H1 (cell line): ENCODE measurements around the gene TRDN. TPM values are rescaled to one million over a fixed set of nuclear protein-coding genes. Genes with fewer than 3 reads are reported as not detected.

Experiments used
- CTCF ChIA-PET: fragments of 300-600 bp; sonication (Branson Sonifier 250); formaldehyde crosslinking; loops from one replicate; lab custom pipeline; 2021; ENCODE audit not compliant: partially characterized antibody; lab: Charles Lee
- POLR2A ChIA-PET: fragments of 300-600 bp; sonication (Branson Sonifier 250); formaldehyde crosslinking; loops from one replicate; lab custom pipeline; 2021; ENCODE audit warnings: inconsistent platforms; ENCODE audit not compliant: partially characterized antibody; lab: Charles Lee
- DNase-seq, 2 experiments: peaks; one replicate each; pipeline versions ENCODE4 v3.0.0 to v3.0.0-alpha.2; 2010 to 2022; ENCODE audit warnings: low spot score in 2 of 2, low read depth in 1 of 2, mixed read lengths in 1 of 2
- FAIRE-seq: peaks from 2 replicates; lab custom pipeline; 2011; peaks lifted over from hg19 to GRCh38; lab: Jason Lieb, UNC
- H2AFZ ChIP-seq: 2 replicates; pipeline ENCODE4 v1.8.1; 2012; ENCODE audit warnings: low read length, inconsistent platforms
- H2AK5ac ChIP-seq: 2 replicates; pipeline ENCODE4 v1.6.1; 2013; ENCODE audit warnings: low read depth, low read length
- H2BK120ac ChIP-seq: replicated peaks from 2 replicates; pipeline ENCODE3; 2013; ENCODE audit warnings: low read depth, low read length, inconsistent platforms
- H2BK12ac ChIP-seq: 2 replicates; pipeline ENCODE4 v1.6.1; 2013; ENCODE audit warnings: low read depth, low read length
- H2BK15ac ChIP-seq: 2 replicates; pipeline ENCODE4 v1.6.1; 2013; ENCODE audit warnings: low read length
- H2BK20ac ChIP-seq: 2 replicates; pipeline ENCODE4 v1.6.1; 2013; ENCODE audit warnings: low read length
- H2BK5ac ChIP-seq: 2 replicates; pipeline ENCODE4 v1.6.1; 2013; ENCODE audit warnings: low read depth, low read length
- H3K14ac ChIP-seq: 2 replicates; pipeline ENCODE4 v1.6.1; 2013; ENCODE audit warnings: inconsistent platforms; ENCODE audit not compliant: insufficient read length
- H3K18ac ChIP-seq: 2 replicates; pipeline ENCODE4 v1.6.1; 2013; ENCODE audit warnings: low read length; ENCODE audit errors: extremely low read depth
- H3K23ac ChIP-seq: 2 replicates; pipeline ENCODE4 v1.6.1; 2013; ENCODE audit warnings: inconsistent platforms; ENCODE audit not compliant: insufficient read length
- H3K23me2 ChIP-seq: 2 replicates; pipeline ENCODE4 v1.6.1; 2013; ENCODE audit warnings: low read depth, low read length
- H3K27ac ChIP-seq: 2 replicates; pipeline ENCODE4 v1.6.1; 2011; ENCODE audit warnings: low read depth, low read length, inconsistent platforms
- H3K27me3 ChIP-seq, 4 experiments: replicated peaks in 1 of 4; 1 replicate in 1 of 4; 2 replicates in 3 of 4; pipeline versions ENCODE4 v1.6.1 to v1.8.1; 2011 to 2013; ENCODE audit warnings: low read length in 3 of 4, mild to moderate bottlenecking in 3 of 4, inconsistent platforms in 2 of 4, mixed read lengths in 2 of 4, moderate library complexity in 1 of 4; ENCODE audit not compliant: control insufficient read depth in 3 of 4, insufficient read depth in 3 of 4; ENCODE audit errors: extremely low read depth in 1 of 4
- H3K36me3 ChIP-seq, 4 experiments: 2 replicates each; pipeline versions ENCODE4 v1.6.1 to v1.8.1; 2011 to 2013; ENCODE audit warnings: mild to moderate bottlenecking in 4 of 4, low read length in 3 of 4, moderate library complexity in 2 of 4, control low read depth in 1 of 4, inconsistent platforms in 1 of 4; ENCODE audit not compliant: insufficient read depth in 4 of 4, control insufficient read depth in 2 of 4
- H3K4ac ChIP-seq: replicated peaks from 2 replicates; pipeline ENCODE3; 2013; ENCODE audit warnings: low read length, low read depth, mixed read lengths, inconsistent platforms; ENCODE audit not compliant: insufficient read length
- H3K4me1 ChIP-seq, 4 experiments: replicated peaks in 1 of 4; 1 replicate in 1 of 4; 2 replicates in 3 of 4; pipeline versions ENCODE4 v1.6.1 to v1.8.1; 2011 to 2013; ENCODE audit warnings: low read length in 3 of 4, inconsistent platforms in 2 of 4, mixed read lengths in 1 of 4; ENCODE audit not compliant: insufficient read depth in 4 of 4, control insufficient read depth in 3 of 4
- H3K4me2 ChIP-seq, 2 experiments: 2 replicates each; pipeline versions ENCODE4 v1.6.1 to v1.8.1; 2011 to 2013; ENCODE audit warnings: low read depth in 2 of 2, low read length in 2 of 2, control low read depth in 1 of 2, inconsistent platforms in 1 of 2, mild to moderate bottlenecking in 1 of 2; ENCODE audit not compliant: insufficient read depth in 1 of 2
- H3K4me3 ChIP-seq, 4 experiments: fragments of 200-600, 300-600 bp in 1 of 4; sonication (generic), shearing (Covaris generic), sonication (Bioruptor Twin) in 1 of 4; 2 replicates each; pipeline versions ENCODE4 v1.5.1 to v1.8.1; 2011 to 2016; ENCODE audit warnings: low read length in 4 of 4, low read depth in 3 of 4, control low read depth in 2 of 4, inconsistent platforms in 2 of 4, mild to moderate bottlenecking in 2 of 4, mixed read lengths in 1 of 4, moderate library complexity in 1 of 4; ENCODE audit not compliant: insufficient read depth in 2 of 4; ENCODE audit errors: extremely low read depth in 1 of 4
- H3K56ac ChIP-seq: replicated peaks from 2 replicates; pipeline ENCODE3; 2013; ENCODE audit warnings: low read depth, mild to moderate bottlenecking, mixed read lengths, low read length, inconsistent platforms; ENCODE audit not compliant: insufficient read length
- H3K79me1 ChIP-seq: 2 replicates; pipeline ENCODE4 v1.6.1; 2013; ENCODE audit warnings: low read depth, low read length, control low read depth
- H3K79me2 ChIP-seq, 2 experiments: 2 replicates each; pipeline versions ENCODE4 v1.6.1 to v1.8.1; 2012 to 2013; ENCODE audit warnings: low read length in 2 of 2, mild to moderate bottlenecking in 2 of 2, inconsistent platforms in 1 of 2; ENCODE audit not compliant: insufficient read depth in 2 of 2, control insufficient read depth in 1 of 2
- H3K9ac ChIP-seq, 4 experiments: replicated peaks in 1 of 4; 1 replicate in 1 of 4; 2 replicates in 3 of 4; pipeline versions ENCODE4 v1.6.1 to v1.8.1; 2011 to 2013; ENCODE audit warnings: low read depth in 3 of 4, low read length in 3 of 4, control low read depth in 2 of 4, mild to moderate bottlenecking in 2 of 4, moderate library complexity in 2 of 4, inconsistent platforms in 1 of 4; ENCODE audit errors: extremely low read depth in 1 of 4
- H3K9me3 ChIP-seq, 2 experiments: 2 replicates each; pipeline versions ENCODE4 v1.6.1 to v1.8.1; 2012 to 2013; ENCODE audit warnings: mild to moderate bottlenecking in 2 of 2, moderate library complexity in 2 of 2, control low read depth in 1 of 2, inconsistent platforms in 1 of 2, low read depth in 1 of 2, low read length in 1 of 2, mixed read lengths in 1 of 2; ENCODE audit not compliant: insufficient read depth in 2 of 2
- H4K20me1 ChIP-seq, 2 experiments: replicated peaks in 1 of 2; 2 replicates each; pipeline versions ENCODE3 to v1.8.1; 2011 to 2013; ENCODE audit warnings: inconsistent platforms in 2 of 2, low read length in 2 of 2, mild to moderate bottlenecking in 1 of 2; ENCODE audit not compliant: insufficient read depth in 2 of 2, control insufficient read depth in 1 of 2
- H4K5ac ChIP-seq: 2 replicates; pipeline ENCODE4 v1.6.1; 2013; ENCODE audit warnings: low read length, low read depth, mixed read lengths, inconsistent platforms; ENCODE audit not compliant: insufficient read length
- H4K8ac ChIP-seq: 2 replicates; pipeline ENCODE4 v1.8.0; 2013; ENCODE audit warnings: mild to moderate bottlenecking, moderate library complexity, low read length, inconsistent platforms; ENCODE audit not compliant: insufficient read depth; ENCODE audit errors: extremely low read depth
- H4K91ac ChIP-seq: replicated peaks from 2 replicates; pipeline ENCODE3; 2013; ENCODE audit warnings: low read length, mixed read lengths, inconsistent platforms; ENCODE audit not compliant: insufficient read length
- ASH2L ChIP-seq: fragments of 200-600, 300-600 bp; sonication (generic); IDR thresholded peaks from one replicate; pipeline ENCODE4 v1.7.1; 2017; ENCODE audit warnings: low read length
- BCL11A ChIP-seq, 2 experiments: IDR thresholded peaks; one replicate each; pipeline ENCODE4 v1.6.1; 2011; ENCODE audit warnings: low read depth in 2 of 2, low read length in 2 of 2, mild to moderate bottlenecking in 2 of 2
- CHD1 ChIP-seq: IDR thresholded peaks from 2 replicates; pipeline ENCODE4 v1.6.1; 2012; ENCODE audit warnings: low read depth, low read length, improper control_type of control experiment
- CTCF ChIP-seq, 3 experiments: IDR thresholded peaks; 1 replicate in 2 of 3; 2 replicates in 1 of 3; pipeline versions ENCODE4 v1.5.1 to v1.6.1; 2011; ENCODE audit warnings: low read length in 3 of 3, mild to moderate bottlenecking in 3 of 3, inconsistent platforms in 2 of 3, low read depth in 1 of 3, moderate library complexity in 1 of 3; ENCODE audit not compliant: insufficient read depth in 1 of 3; ENCODE audit errors: control extremely low read depth in 1 of 3
- JUN ChIP-seq: IDR thresholded peaks from 2 replicates; pipeline ENCODE4 v1.6.1; 2011; ENCODE audit warnings: low read depth, mild to moderate bottlenecking, improper control_type of control experiment, low read length
- KDM4A ChIP-seq: IDR thresholded peaks from one replicate; pipeline ENCODE4 v1.7.1; 2012; ENCODE audit warnings: low read depth, mild to moderate bottlenecking, moderate library complexity, low read length, inconsistent platforms; ENCODE audit not compliant: severe bottlenecking
- MAX ChIP-seq: IDR thresholded peaks from 2 replicates; pipeline ENCODE4 v1.6.1; 2012; ENCODE audit warnings: inconsistent platforms
- RAD21 ChIP-seq, 2 experiments: IDR thresholded peaks in 1 of 2; conservative IDR thresholded peaks in 1 of 2; 2 replicates each; pipeline ENCODE4 v1.6.1; 2011; ENCODE audit warnings: low read depth in 2 of 2, low read length in 2 of 2, improper control_type of control experiment in 1 of 2, inconsistent platforms in 1 of 2, mild to moderate bottlenecking in 1 of 2, moderate library complexity in 1 of 2
- RXRA ChIP-seq: IDR thresholded peaks from 2 replicates; pipeline ENCODE4 v1.6.1; 2011; ENCODE audit warnings: low read depth, mild to moderate bottlenecking, low read length, moderate library complexity; ENCODE audit not compliant: insufficient read depth
- SRF ChIP-seq: IDR thresholded peaks from 2 replicates; pipeline ENCODE4 v1.6.1; 2011; ENCODE audit warnings: mild to moderate bottlenecking, low read depth, low read length, moderate library complexity
- WGBS, 2 experiments: shearing (Covaris generic) in 1 of 2; methylation state at CpG; one replicate each; pipeline versions ENCODE4 v1.1.6 to v1.1.7; 2013 to 2015; ENCODE audit warnings: low lambda C conversion rate in 2 of 2, mixed read lengths in 2 of 2, inconsistent platforms in 1 of 2, low coverage in 1 of 2, missing lambda C conversion rate in 1 of 2; ENCODE audit not compliant: insufficient replicate concordance in 2 of 2, insufficient coverage in 1 of 2, insufficient read length in 1 of 2; ENCODE audit errors: extremely low coverage in 1 of 2, missing lambda C conversion rate in 1 of 2; 5-methylcytosine and 5-hydroxymethylcytosine counted together
- polyA plus RNA-seq, 7 experiments: library from polyadenylated mRNA; depleted of rRNA in 3 of 7; stranded (reverse) in 5 of 7; unstranded in 2 of 7; fragments of >200 nt in 5 of 7; fragments of 200-250 nt in 2 of 7; gene quantifications; 1 replicate in 5 of 7; 2 replicates in 1 of 7; 4 replicates in 1 of 7; pipeline versions ENCODE4 v1.2.1 to v1.2.3, GENCODE V29; 2011 to 2013; ENCODE audit warnings: missing spikeins in 2 of 7, mixed read lengths in 2 of 7
- total RNA-seq: library from RNA; stranded (reverse); fragmentation: NEBNext Ultra II Directional; extraction: Animal tissue kit (Norgen Biotek cat#: 25700); gene quantifications from 2 replicates; pipeline ENCODE4 v1.2.1, GENCODE V29; 2021

The TRDN gene
- total and polyA plus RNA-seq, 2 of the 8 experiments (the other 6 are each of a cell fraction or from before 2014, with no cell fraction given) = 1.6 to 41.6 TPM

DNA sequence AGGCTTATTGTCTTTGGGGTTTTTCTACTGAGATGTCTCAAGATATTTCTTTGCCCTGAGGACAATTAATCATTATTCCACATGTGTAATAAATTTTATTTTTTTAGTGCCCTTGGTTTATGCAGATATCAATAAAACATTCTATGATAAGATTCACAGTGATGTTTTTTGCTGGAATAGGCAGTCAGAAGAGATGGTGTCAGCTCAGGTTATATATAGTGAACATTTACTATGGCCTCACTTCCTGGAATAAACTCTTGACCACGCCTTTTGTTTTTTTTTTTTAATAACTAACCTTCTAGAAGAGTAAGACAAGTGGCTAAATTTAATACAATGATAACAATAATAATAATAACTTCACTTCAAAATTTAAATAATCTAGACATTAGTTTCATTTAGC is 209.7 kb downstream of the TRDN start:
- ChIA-PET POLR2A (no interaction called here), CTCF (no interaction called here)
- Histone ChIP-seq H2AK5ac (no peak overlapping the region), H3K4ac (no peak overlapping the region), H3K4me2 (no peak overlapping the region), H4K5ac (no peak overlapping the region), H3K27ac (no peak overlapping the region), H3K27me3 (no peaks in the 10 kb centered on the region), H2BK12ac (no peak overlapping the region), H3K36me3 (no peaks in the 10 kb centered on the region), H3K79me1 (no peaks in the 10 kb centered on the region), H2BK120ac (no peak overlapping the region), H3K4me1 (peaks cover 0 to 8% (median 0%) of the 10 kb centered on the region in 4 experiments; a peak in 1 of 7 replicates), H3K23ac (no peak overlapping the region), H2BK15ac (no peak overlapping the region), H4K8ac (no peak overlapping the region), H2AFZ (no peak overlapping the region), H3K4me3 (no peak overlapping the region), H3K79me2 (no peaks in the 10 kb centered on the region), H3K9ac (no peak overlapping the region), H4K20me1 (no peaks in the 10 kb centered on the region), H4K91ac (no peak overlapping the region), H3K56ac (no peak overlapping the region), H2BK20ac (no peak overlapping the region), H2BK5ac (no peak overlapping the region), H3K18ac (no peak overlapping the region), H3K9me3 (no peaks in the 10 kb centered on the region), H3K23me2 (peaks cover 3% of the 10 kb centered on the region; the same call in 1 of the 2 replicates), H3K14ac (no peak overlapping the region)
- WGBS, 2 experiments = 81% methylated on average over 1 of the region's 1 CpG; no CpG with 5 or more reads in 1 of the 2 experiments
- no peak for FAIRE-seq
- TF ChIP-seq JUN (no peak), MAX (no peak), RXRA (no peak), BCL11A (IDR thresholded peaks at IDR 0.05; ENCODE audit: low read depth in 2 of 2, low read length in 2 of 2) (no peak), SRF (no peak), RAD21 (IDR thresholded peaks at IDR 0.05 in 1 of 2, conservative IDR thresholded peaks at IDR 0.05 in 1 of 2; ENCODE audit: low read depth in 2 of 2, low read length in 2 of 2) (no peak), KDM4A (no peak), ASH2L (no peak), CHD1 (no peak), CTCF (IDR thresholded peaks at IDR 0.05; ENCODE audit: control extremely low read depth in 1 of 3, insufficient read depth in 1 of 3, low read depth in 1 of 3, low read length in 3 of 3) (no peak)
- no peak for DNase-seq
